ENCODE results near the gene EEA1.

The EEA1 gene

GRCh38 chr12:92949466-92949865 is 20.4 kb upstream of the EEA1 start:
- Mint-ChIP-seq H3K4me1 (ENCODE audit: low read depth) (no peaks in the 10 kb centered on the region), H3K27ac (no peak overlapping the region), H3K4me3 (no peak overlapping the region)

GRCh38 chr12:92947589-92948215 is 18.6 kb upstream of the EEA1 start:
- Mint-ChIP-seq H3K27ac (no peak overlapping the region), H3K4me1 (ENCODE audit: low read depth) (no peaks in the 10 kb centered on the region), H3K27me3 (no peaks in the 10 kb centered on the region), H3K9me3 (no peaks in the 10 kb centered on the region), H3K36me3 (ENCODE audit: low read depth) (no peaks in the 10 kb centered on the region), H3K4me3 (no peak overlapping the region)
- no peak for DNase-seq

More at GRCh38 chr12:92949466-92949865, 20.4 kb upstream of the EEA1 start:
- no peaks in the 10 kb centered on the region for H3K36me3 Mint-ChIP-seq (ENCODE audit: low read depth)
- H3K27me3 Mint-ChIP-seq = no peaks in the 10 kb centered on the region
- DNase-seq = no peak
- no peaks in the 10 kb centered on the region for H3K9me3 Mint-ChIP-seq

GRCh38 chr12:92945659-92946220 is 16.6 kb upstream of the EEA1 start:
- Mint-ChIP-seq H3K4me1 (ENCODE audit: low read depth) (no peaks in the 10 kb centered on the region), H3K27ac (no peak overlapping the region), H3K4me3 (no peak overlapping the region), H3K9me3 (no peaks in the 10 kb centered on the region), H3K36me3 (ENCODE audit: low read depth) (no peaks in the 10 kb centered on the region), H3K27me3 (no peaks in the 10 kb centered on the region)
- no peak for DNase-seq

- no peak for DNase-seq
Observed at GRCh38 chr12:92943482-92944250, 14.6 kb upstream of the EEA1 start.

GRCh38 chr12:92942905-92943304 is 13.8 kb upstream of the EEA1 start:
- Mint-ChIP-seq H3K36me3 (ENCODE audit: low read depth) (no peaks in the 10 kb centered on the region), H3K4me3 (no peak overlapping the region), H3K27ac (no peak overlapping the region), H3K9me3 (no peaks in the 10 kb centered on the region), H3K27me3 (no peaks in the 10 kb centered on the region), H3K4me1 (ENCODE audit: low read depth) (no peaks in the 10 kb centered on the region)
- no peak for DNase-seq

More at GRCh38 chr12:92943482-92944250, 14.6 kb upstream of the EEA1 start:
- Mint-ChIP-seq H3K4me1 (ENCODE audit: low read depth) (no peaks in the 10 kb centered on the region), H3K4me3 (no peak overlapping the region), H3K27me3 (no peaks in the 10 kb centered on the region), H3K27ac (no peak overlapping the region), H3K9me3 (no peaks in the 10 kb centered on the region), H3K36me3 (ENCODE audit: low read depth) (no peaks in the 10 kb centered on the region)

- no peak for DNase-seq
- Mint-ChIP-seq H3K9me3 (no peaks in the 10 kb centered on the region), H3K27me3 (no peaks in the 10 kb centered on the region), H3K4me3 (no peak overlapping the region), H3K4me1 (ENCODE audit: low read depth) (no peaks in the 10 kb centered on the region), H3K36me3 (ENCODE audit: low read depth) (no peaks in the 10 kb centered on the region), H3K27ac (no peak overlapping the region)
Observed at GRCh38 chr12:92939116-92939515, 10.0 kb upstream of the EEA1 start.

- Mint-ChIP-seq H3K4me1 (ENCODE audit: low read depth) (no peaks in the 10 kb centered on the region), H3K27me3 (no peaks in the 10 kb centered on the region), H3K27ac (no peak overlapping the region), H3K4me3 (no peak overlapping the region), H3K9me3 (no peaks in the 10 kb centered on the region), H3K36me3 (ENCODE audit: low read depth) (no peaks in the 10 kb centered on the region)
- DNase-seq = no peak
Observed at GRCh38 chr12:92938638-92939037, 9.5 kb upstream of the EEA1 start.

- H3K9me3 Mint-ChIP-seq = no peaks in the 10 kb centered on the region
- H3K27me3 Mint-ChIP-seq = no peaks in the 10 kb centered on the region
- DNase-seq = no peak
- no peak overlapping the region for H3K27ac Mint-ChIP-seq
- no peaks in the 10 kb centered on the region for H3K4me1 Mint-ChIP-seq (ENCODE audit: low read depth)
- no peak overlapping the region for H3K4me3 Mint-ChIP-seq
- no peaks in the 10 kb centered on the region for H3K36me3 Mint-ChIP-seq (ENCODE audit: low read depth)
Observed at GRCh38 chr12:92938018-92938417, 8.9 kb upstream of the EEA1 start.

- Mint-ChIP-seq H3K27ac (no peak overlapping the region), H3K4me1 (ENCODE audit: low read depth) (peaks cover 10% of the 10 kb centered on the region), H3K4me3 (no peak overlapping the region), H3K27me3 (no peaks in the 10 kb centered on the region), H3K9me3 (no peaks in the 10 kb centered on the region), H3K36me3 (ENCODE audit: low read depth) (no peaks in the 10 kb centered on the region)
- DNase-seq = no peak
Observed at GRCh38 chr12:92933606-92934005, 4.5 kb upstream of the EEA1 start.

- Mint-ChIP-seq H3K27me3 (no peaks in the 10 kb centered on the region), H3K4me1 (ENCODE audit: low read depth) (peaks cover 30% of the 10 kb centered on the region), H3K4me3 (peak overlapping the region; percentile 83), H3K27ac (no peak overlapping the region), H3K9me3 (no peaks in the 10 kb centered on the region), H3K36me3 (ENCODE audit: low read depth) (peaks cover 9% of the 10 kb centered on the region)
- DNase-seq = no peak
Observed at GRCh38 chr12:92930421-92930820, 1.3 kb upstream of the EEA1 start.

GRCh38 chr12:92929983-92930382 is 888 bp upstream of the EEA1 start:
- no peak for DNase-seq
- Mint-ChIP-seq H3K27me3 (no peaks in the 10 kb centered on the region), H3K9me3 (no peaks in the 10 kb centered on the region), H3K36me3 (ENCODE audit: low read depth) (peaks cover 13% of the 10 kb centered on the region), H3K27ac (peak overlapping the region; percentile 93), H3K4me3 (peak overlapping the region; percentile 83), H3K4me1 (ENCODE audit: low read depth) (peaks cover 34% of the 10 kb centered on the region)

- H3K36me3 Mint-ChIP-seq (ENCODE audit: low read depth) = peaks cover 20% of the 10 kb centered on the region
- peaks cover 42% of the 10 kb centered on the region for H3K4me1 Mint-ChIP-seq (ENCODE audit: low read depth)
- peak overlapping the region; percentile 86 for H3K4me3 Mint-ChIP-seq
- H3K27ac Mint-ChIP-seq = peak overlapping the region; percentile 99
- no peaks in the 10 kb centered on the region for H3K9me3 Mint-ChIP-seq
- no peaks in the 10 kb centered on the region for H3K27me3 Mint-ChIP-seq
- peak; percentile 75 for DNase-seq
Observed at GRCh38 chr12:92928421-92928961, 604 bp downstream of the EEA1 start.

GRCh38 chr12:92927436-92928281 is 1.4 kb downstream of the EEA1 start:
- Mint-ChIP-seq H3K9me3 (no peaks in the 10 kb centered on the region), H3K4me1 (ENCODE audit: low read depth) (peaks cover 45% of the 10 kb centered on the region), H3K36me3 (ENCODE audit: low read depth) (peaks cover 24% of the 10 kb centered on the region), H3K27ac (peak overlapping the region; percentile 99), H3K4me3 (peak overlapping the region; percentile 86), H3K27me3 (no peaks in the 10 kb centered on the region)
- no peak for DNase-seq

- Mint-ChIP-seq H3K4me3 (peak overlapping the region; percentile 86), H3K36me3 (ENCODE audit: low read depth) (peaks cover 28% of the 10 kb centered on the region), H3K9me3 (no peaks in the 10 kb centered on the region), H3K27me3 (no peaks in the 10 kb centered on the region), H3K27ac (peak overlapping the region; percentile 99), H3K4me1 (ENCODE audit: low read depth) (peaks cover 49% of the 10 kb centered on the region)
- peak; percentile 62 for DNase-seq
Observed at GRCh38 chr12:92927055-92927435, 2.0 kb downstream of the EEA1 start.
